ENCODE measurements around the gene BMF. TPM values are rescaled to one million over a fixed set of nuclear protein-coding genes. Genes with fewer than 3 reads are reported as not detected.

Gene BMF
- total and polyA plus RNA-seq, 2 of the 4 experiments (the other 2 are of a cell fraction) = 2.4 to 2.9 TPM

- H3K23ac ChIP-seq (ENCODE audit: low read depth, low read length) = no peak overlapping the region
- in situ Hi-C loops (cut with MboI; ENCODE audit: low sequenced_read_pairs) (no loop called here), intact Hi-C loops (cut with micrococcal nuclease) (no loop called here), dilution Hi-C loops (cut with HindIII; ENCODE audit: low sequenced_read_pairs, unreplicated experiment) (no loop called here)
- H3K27ac ChIP-seq (ENCODE audit: insufficient read depth, low read length) = no peak overlapping the region
- ChIA-PET CTCF (interaction anchor here (2.0 kb wide), 1 partner anchor 9 kb away, joined by 5 read pairs; no protein-coding TSS in a partner anchor), POLR2A (ENCODE audit: unreplicated experiment) (no interaction called here)
- H3K4ac ChIP-seq (ENCODE audit: low read depth, low read length) = peak overlapping the region; percentile 67
- H2AFZ ChIP-seq (replicated peaks; ENCODE audit: low read length, poor library complexity) = peak overlapping the region; percentile 44
- H3K18ac ChIP-seq (ENCODE audit: low read depth, low read length) = no peak overlapping the region
- peaks cover 0 to 5% of the 10 kb centered on the region in 2 experiments; a peak in 1 of 4 replicates for H3K79me1 ChIP-seq (ENCODE audit: low read depth in 1 of 2, low read length in 2 of 2)
- H3K56ac ChIP-seq (ENCODE audit: extremely low read depth, insufficient read depth, low read length) = no peak overlapping the region
- no peaks in the 10 kb centered on the region for H3K27me3 ChIP-seq (ENCODE audit: control insufficient read depth, insufficient read depth, low read length)
- no peaks in the 10 kb centered on the region for H3K36me3 ChIP-seq (ENCODE audit: control insufficient read depth, insufficient read depth, low read length)
- H4K91ac ChIP-seq (ENCODE audit: insufficient read depth, low read depth, low read length) = peak overlapping the region; percentile 6; the same call in 1 of the 2 replicates
- peak overlapping the region; percentile 43; the same call in 1 of the 2 replicates for H2BK20ac ChIP-seq (ENCODE audit: low read depth, low read length)
- peak overlapping the region; percentile 82 for H2AK5ac ChIP-seq (ENCODE audit: low read depth, low read length)
- peak overlapping the region in 1 of 2 experiments; percentile 78; a peak in 2 of 4 replicates for H4K8ac ChIP-seq (ENCODE audit: low read depth in 2 of 2, low read length in 2 of 2)
- ATAC-seq (ENCODE audit: low read depth) (no peak), DNase-seq (peak; percentile 31)
- WGBS, 2 experiments (ENCODE audit: extremely low coverage in 2 of 2, insufficient read length in 1 of 2) = 76% methylated on average over 7 of the region's 14 CpGs; no CpG with 5 or more reads in 1 of the 2 experiments
- H2AK9ac ChIP-seq (replicated peaks; ENCODE audit: low read depth, low read length, poor library complexity) = peak overlapping the region; percentile 92
- H3K9me3 ChIP-seq (ENCODE audit: control insufficient read depth, insufficient read depth, low read length) = no peaks in the 10 kb centered on the region
- no peak overlapping the region for H3K9ac ChIP-seq (ENCODE audit: low read depth, low read length)
- peaks cover 19% of the 10 kb centered on the region for H3K4me1 ChIP-seq (ENCODE audit: control insufficient read depth, insufficient read depth, low read length)
- TF ChIP-seq RCOR1 (IDR thresholded peaks at IDR 0.05; ENCODE audit: insufficient replicate concordance, low read length) (no peak), BHLHE40 (IDR thresholded peaks at IDR 0.05; ENCODE audit: low read depth, low read length) (no peak), RFX5 (IDR thresholded peaks at IDR 0.05; ENCODE audit: low read depth, low read length) (no peak), MXI1 (IDR thresholded peaks at IDR 0.05; ENCODE audit: borderline replicate concordance, low read depth, low read length) (no peak), MAZ (IDR thresholded peaks at IDR 0.05; ENCODE audit: borderline replicate concordance, low read depth, low read length) (no peak), POLR2A (IDR thresholded peaks at IDR 0.05; ENCODE audit: low read depth, low read length) (no peak), NFE2L2 (IDR thresholded peaks at IDR 0.05; ENCODE audit: low read depth, low read length) (no peak), RAD21 (IDR thresholded peaks at IDR 0.05; ENCODE audit: low read length) (no peak), FOS (IDR thresholded peaks at IDR 0.05; ENCODE audit: low read depth, low read length) (no peak), CEBPB (IDR thresholded peaks at IDR 0.05; ENCODE audit: low read depth, low read length) (no peak)
- H4K5ac ChIP-seq (ENCODE audit: low read depth, low read length) = no peak overlapping the region
- no peak overlapping the region for H2BK5ac ChIP-seq (ENCODE audit: low read depth, low read length, poor library complexity, severe bottlenecking)
- H3K14ac ChIP-seq (replicated peaks; ENCODE audit: low read depth, low read length) = peak overlapping the region; percentile 50; the same call in 1 of the 2 replicates
- H2BK15ac ChIP-seq (ENCODE audit: low read depth, low read length) = peak overlapping the region; percentile 47; the same call in 1 of the 3 replicates
- peaks cover 28% of the 10 kb centered on the region for H3K9me1 ChIP-seq (ENCODE audit: insufficient read depth, low read length)
- H3K4me3 ChIP-seq (ENCODE audit: insufficient read depth, low read depth, low read length) = no peak overlapping the region
- H4K20me1 ChIP-seq (ENCODE audit: insufficient read depth, low read length) = no peaks in the 10 kb centered on the region
- no peak overlapping the region for H3K4me2 ChIP-seq (ENCODE audit: low read depth, low read length)
- BruUV-seq (replicated peaks) = no TSS peak
- peak overlapping the region; percentile 68; the same call in 1 of the 2 replicates for H2BK120ac ChIP-seq (ENCODE audit: low read depth, low read length)
These were observed 54.7 kb downstream of the BMF start for GRCh38 chr15:40053831-40054604.
